K562 treated with DMSO at 1 percent for 24 hours (cell line): Measurements from ENCODE around the gene STK31. TPM values are rescaled to one million over a fixed set of nuclear protein-coding genes. Genes with fewer than 3 reads are reported as not detected.

ENCODE experiments used
- total RNA-seq: library from RNA; unstranded; fragments of 300-600 nt; gene quantifications from 2 replicates; pipeline ENCODE4 v1.2.3, GENCODE V29; 2022; ENCODE audit warnings: low read depth; ENCODE audit not compliant: insufficient read depth

The STK31 gene, protein sequence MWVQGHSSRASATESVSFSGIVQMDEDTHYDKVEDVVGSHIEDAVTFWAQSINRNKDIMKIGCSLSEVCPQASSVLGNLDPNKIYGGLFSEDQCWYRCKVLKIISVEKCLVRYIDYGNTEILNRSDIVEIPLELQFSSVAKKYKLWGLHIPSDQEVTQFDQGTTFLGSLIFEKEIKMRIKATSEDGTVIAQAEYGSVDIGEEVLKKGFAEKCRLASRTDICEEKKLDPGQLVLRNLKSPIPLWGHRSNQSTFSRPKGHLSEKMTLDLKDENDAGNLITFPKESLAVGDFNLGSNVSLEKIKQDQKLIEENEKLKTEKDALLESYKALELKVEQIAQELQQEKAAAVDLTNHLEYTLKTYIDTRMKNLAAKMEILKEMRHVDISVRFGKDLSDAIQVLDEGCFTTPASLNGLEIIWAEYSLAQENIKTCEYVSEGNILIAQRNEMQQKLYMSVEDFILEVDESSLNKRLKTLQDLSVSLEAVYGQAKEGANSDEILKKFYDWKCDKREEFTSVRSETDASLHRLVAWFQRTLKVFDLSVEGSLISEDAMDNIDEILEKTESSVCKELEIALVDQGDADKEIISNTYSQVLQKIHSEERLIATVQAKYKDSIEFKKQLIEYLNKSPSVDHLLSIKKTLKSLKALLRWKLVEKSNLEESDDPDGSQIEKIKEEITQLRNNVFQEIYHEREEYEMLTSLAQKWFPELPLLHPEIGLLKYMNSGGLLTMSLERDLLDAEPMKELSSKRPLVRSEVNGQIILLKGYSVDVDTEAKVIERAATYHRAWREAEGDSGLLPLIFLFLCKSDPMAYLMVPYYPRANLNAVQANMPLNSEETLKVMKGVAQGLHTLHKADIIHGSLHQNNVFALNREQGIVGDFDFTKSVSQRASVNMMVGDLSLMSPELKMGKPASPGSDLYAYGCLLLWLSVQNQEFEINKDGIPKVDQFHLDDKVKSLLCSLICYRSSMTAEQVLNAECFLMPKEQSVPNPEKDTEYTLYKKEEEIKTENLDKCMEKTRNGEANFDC
- total RNA-seq: 0.59 and 0.64 TPM in 2 replicates

DNA sequence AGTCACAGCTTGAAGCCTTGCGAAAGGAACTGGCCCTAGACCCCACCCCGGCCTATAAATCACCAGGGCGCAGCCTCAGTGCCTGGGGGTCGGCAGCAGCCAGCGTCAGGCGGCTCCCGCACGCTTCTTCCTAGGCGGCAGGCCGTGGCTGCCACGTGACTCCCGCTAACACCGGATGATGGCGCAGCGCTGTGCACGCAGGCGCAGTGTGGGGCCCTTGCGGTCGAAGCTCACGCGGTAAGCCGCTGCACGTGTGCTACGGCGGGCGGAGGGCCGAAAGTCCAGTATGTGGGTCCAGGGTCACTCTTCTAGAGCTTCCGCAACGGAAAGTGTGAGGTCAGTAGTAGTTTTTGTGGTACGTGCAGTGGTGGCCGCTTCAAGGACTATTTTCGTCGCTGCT lies at the start of gene STK31:
TSS of gene STK31 (plus strand) at position 220 of the 400 bp plus-strand sequence. CDS start at position 287, 67 bp downstream.

DNA sequence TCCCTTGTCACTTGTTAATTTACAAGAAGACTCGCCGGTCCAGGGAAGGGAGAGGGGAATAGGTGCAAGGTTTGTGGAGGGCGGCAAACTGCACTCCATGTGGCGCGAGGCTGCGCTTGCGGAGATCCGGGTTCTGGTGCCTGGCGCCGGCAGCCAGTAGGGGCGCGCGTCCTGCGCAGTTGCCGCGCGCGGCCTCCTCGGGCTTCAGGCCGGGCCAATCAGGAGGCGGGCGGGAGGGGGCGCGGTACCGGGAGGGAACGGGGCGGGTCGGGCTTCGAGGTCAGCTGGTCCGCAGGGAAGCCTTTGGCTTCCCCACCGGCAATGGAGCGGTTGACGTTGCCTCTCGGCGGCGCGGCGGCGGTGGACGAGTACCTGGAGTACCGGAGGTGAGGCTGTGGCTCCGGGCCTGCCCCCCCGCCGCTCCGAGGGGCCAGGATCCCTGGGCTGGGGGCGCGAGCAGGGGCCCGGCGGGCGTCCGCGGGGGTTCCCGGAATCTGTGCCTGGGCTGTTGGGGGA lies 30.1 kb upstream of the STK31 start, which contains the start of gene FAM221A:
TSS of gene FAM221A (plus strand) at position 302 of the 516 bp plus-strand sequence. CDS start at position 322, 20 bp downstream.

Other genes with a start within 250 kb of the STK31 start
- gene IGF2BP3, start 239.7 kb upstream of the STK31 start, total RNA-seq: 16.5 and 19.2 TPM in 2 replicates
- gene TRA2A, start 178.2 kb upstream of the STK31 start, total RNA-seq: 25.4 and 30.1 TPM in 2 replicates
- gene CCDC126, start 112.8 kb upstream of the STK31 start, total RNA-seq: 4.3 and 5.3 TPM in 2 replicates
- gene FAM221A, start 30.0 kb upstream of the STK31 start, total RNA-seq: not detected in 2 replicates